GM23248 (cell line): ENCODE results near the gene WSCD1. TPM values are rescaled to one million over a fixed set of nuclear protein-coding genes. Genes with fewer than 3 reads are reported as not detected.

ENCODE experiments used
- DNase-seq: peaks from one replicate; pipeline ENCODE4 v3.0.0-alpha.2; 2015
- H2AFZ ChIP-seq: fragments of 200-600 bp; sonication (generic); 2 replicates; pipeline ENCODE4 v1.6.1; 2016; ENCODE audit warnings: antibody characterized with exemption
- H3F3A ChIP-seq: fragments of 200-600 bp; sonication (generic); 2 replicates; pipeline ENCODE4 v1.6.1; 2016; ENCODE audit warnings: mild to moderate bottlenecking, antibody characterized with exemption, mixed run types; ENCODE audit not compliant: insufficient read depth
- H3K27ac ChIP-seq: fragments of 200-600 bp; sonication (generic); 2 replicates; pipeline ENCODE4 v1.5.1; 2016; ENCODE audit warnings: mild to moderate bottlenecking
- H3K27me3 ChIP-seq: fragments of 200-600 bp; sonication (generic); replicated peaks from 2 replicates; pipeline ENCODE4 v1.6.1; 2016; ENCODE audit warnings: mild to moderate bottlenecking; ENCODE audit not compliant: insufficient read depth
- H3K36me3 ChIP-seq: fragments of 200-600 bp; sonication (generic); 2 replicates; pipeline ENCODE4 v1.6.1; 2016; ENCODE audit warnings: low read depth, mild to moderate bottlenecking
- H3K4me1 ChIP-seq: fragments of 200-600 bp; sonication (generic); 2 replicates; pipeline ENCODE4 v1.6.1; 2016; ENCODE audit warnings: mild to moderate bottlenecking; ENCODE audit not compliant: insufficient read depth
- H3K4me2 ChIP-seq: fragments of 200-600 bp; sonication (generic); one replicate; pipeline ENCODE4 v1.6.1; 2016; ENCODE audit warnings: mild to moderate bottlenecking; ENCODE audit not compliant: unreplicated experiment
- H3K4me3 ChIP-seq: fragments of 200-600 bp; sonication (generic); 2 replicates; pipeline ENCODE4 v1.5.1; 2016; ENCODE audit warnings: mild to moderate bottlenecking
- H3K79me2 ChIP-seq: fragments of 200-600 bp; sonication (generic); 2 replicates; pipeline ENCODE4 v1.6.1; 2016; ENCODE audit warnings: mild to moderate bottlenecking; ENCODE audit not compliant: insufficient read depth
- H3K9ac ChIP-seq: fragments of 200-600 bp; sonication (generic); 2 replicates; pipeline ENCODE4 v1.6.1; 2016; ENCODE audit warnings: mild to moderate bottlenecking
- H3K9me2 ChIP-seq: fragments of 200-600 bp; sonication (generic); 2 replicates; pipeline ENCODE4 v1.6.1; 2016; ENCODE audit warnings: mixed run types, mild to moderate bottlenecking, moderate library complexity; ENCODE audit not compliant: insufficient read depth
- H3K9me3 ChIP-seq: fragments of 200-600 bp; sonication (generic); one replicate; pipeline ENCODE4 v1.6.1; 2017; ENCODE audit warnings: low read depth
- H4K20me1 ChIP-seq: fragments of 200-600 bp; sonication (generic); 2 replicates; pipeline ENCODE4 v1.6.0; 2016; ENCODE audit not compliant: insufficient read depth
- EZH2 ChIP-seq: fragments of 200-600 bp; sonication (generic); IDR thresholded peaks from 2 replicates; pipeline ENCODE4 v1.6.1; 2018; ENCODE audit warnings: antibody characterized with exemption, mild to moderate bottlenecking; ENCODE audit not compliant: insufficient read depth, poor library complexity, severe bottlenecking
- EZH2phosphoT487 ChIP-seq: fragments of 200-600 bp; sonication (generic); IDR thresholded peaks from 2 replicates; pipeline ENCODE4 v1.6.1; 2018; ENCODE audit warnings: antibody characterized with exemption, moderate library complexity, mild to moderate bottlenecking, low read depth; ENCODE audit not compliant: insufficient read depth
- WGBS, 2 experiments: methylation state at CpG; one replicate each; pipeline ENCODE4 v1.1.6; 2015 to 2017; ENCODE audit warnings: low lambda C conversion rate in 2 of 2, low coverage in 1 of 2; ENCODE audit errors: missing lambda C conversion rate in 2 of 2; 5-methylcytosine and 5-hydroxymethylcytosine counted together
- in situ Hi-C: fragments of 300-500 bp; cut with MboI; formaldehyde crosslinking; loops from 2 replicates; pipeline ENCODE4 v1.15.0; 2020
- polyA plus RNA-seq: library from polyadenylated mRNA; unstranded; fragments of >200 nt; fragmentation: Nextera tagmentation; extraction: Ambion mirVana; gene quantifications from 2 replicates; pipeline ENCODE4 v1.2.1, GENCODE V29; 2016
- total RNA-seq: library from RNA; depleted of rRNA; stranded (reverse); fragments of >200 nt; shearing (Covaris generic); gene quantifications from 2 replicates; pipeline ENCODE4 v1.2.3, GENCODE V29; 2014

The WSCD1 gene
- total and polyA plus RNA-seq, 2 experiments from 2014 or later = 0.11 TPM; not detected in 1

DNA sequence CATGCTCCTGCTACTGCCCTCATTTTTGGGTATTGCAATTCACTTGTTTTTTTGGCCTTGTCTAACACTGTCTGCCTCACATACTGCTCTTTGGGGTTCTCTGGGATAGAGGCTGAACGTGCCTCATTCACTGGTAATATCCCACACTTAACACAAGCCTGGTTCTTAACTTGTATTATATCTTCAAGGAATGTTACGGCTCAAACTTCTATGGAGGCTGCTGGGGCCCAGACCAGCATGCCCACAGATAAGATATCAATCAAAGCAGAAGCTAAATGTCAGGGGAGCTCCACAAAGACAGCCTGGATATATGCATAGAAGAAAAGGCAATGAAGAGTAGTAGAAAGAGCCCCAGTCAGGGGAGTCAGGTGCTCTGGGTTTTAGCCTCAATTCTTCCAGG, 103.5 kb downstream of the WSCD1 start:
- Histone ChIP-seq H3K4me1 (no peaks in the 10 kb centered on the region), H4K20me1 (no peaks in the 10 kb centered on the region), H2AFZ (no peak overlapping the region), H3F3A (no peaks in the 10 kb centered on the region), H3K9me3 (no peaks in the 10 kb centered on the region), H3K27me3 (no peaks in the 10 kb centered on the region), H3K36me3 (no peaks in the 10 kb centered on the region), H3K9ac (no peak overlapping the region), H3K4me3 (no peak overlapping the region), H3K4me2 (no peak overlapping the region), H3K9me2 (no peaks in the 10 kb centered on the region), H3K27ac (no peak overlapping the region), H3K79me2 (no peaks in the 10 kb centered on the region)
- in situ Hi-C loops = no loop called here
- DNase-seq = no peak
- TF ChIP-seq EZH2 (no peak), EZH2phosphoT487 (no peak)
- 33 to 38% methylated on average over 2 of the region's 2 CpGs for WGBS, 2 experiments
